Thyroid gland (tissue), 4 donors: Measurements from ENCODE around the gene ATP6AP1.

Experiments
- CTCF ChIP-seq, 6 experiments: fragments of 200-600 bp in 3 of 6; fragments of 450-650 bp in 3 of 6; sonication (generic) in 3 of 6; IDR thresholded peaks; one replicate each; pipeline ENCODE4 v1.5.1; 2016 to 2019; ENCODE audit warnings: antibody characterized with exemption in 6 of 6, mild to moderate bottlenecking in 2 of 6, inconsistent platforms in 1 of 6, moderate library complexity in 1 of 6
- POLR2A ChIP-seq, 2 donors: fragments of 450-650 bp; IDR thresholded peaks; one replicate each; pipeline ENCODE4 v1.6.1; 2017; ENCODE audit warnings: antibody characterized with exemption in 2 of 2, mild to moderate bottlenecking in 2 of 2, moderate library complexity in 1 of 2

- TF ChIP-seq CTCF (IDR thresholded peaks at IDR 0.05) (no peak), POLR2A (IDR thresholded peaks at IDR 0.05) (no peak)
These were observed 53.6 kb downstream of the ATP6AP1 start for GRCh38 chrX:154481911-154482601.
